ENCODE data around the gene HBA2.
A peak's percentile ranks its signal among the peaks of the same experiment; 100 is the strongest.
"Not testable (repeated sequence)": the region's sequence is repeated elsewhere in the genome, so short reads cannot be mapped to it uniquely, and the experiment has no call there.

The HBA2 gene

GRCh38 chr16:159136-159849 is 13.4 kb upstream of the HBA2 start:
- no peak for DNase-seq

- DNase-seq = not testable (repeated sequence)
Observed at GRCh38 chr16:160242-160641, 12.4 kb upstream of the HBA2 start.

GRCh38 chr16:160691-161190 is 11.9 kb upstream of the HBA2 start:
- no peak for DNase-seq

GRCh38 chr16:162271-162991 is 10.2 kb upstream of the HBA2 start:
- DNase-seq = no peak

- DNase-seq = not testable (repeated sequence)
Observed at GRCh38 chr16:163139-163538, 9.5 kb upstream of the HBA2 start.

GRCh38 chr16:163696-164095 is 9.0 kb upstream of the HBA2 start:
- not testable (repeated sequence) for DNase-seq

GRCh38 chr16:164134-164823 is 8.4 kb upstream of the HBA2 start:
- not testable (repeated sequence) for DNase-seq

- DNase-seq = no peak
Observed at GRCh38 chr16:164827-165538, 7.7 kb upstream of the HBA2 start.

- no peak for DNase-seq
Observed at GRCh38 chr16:165539-166374, 6.9 kb upstream of the HBA2 start, which contains the start of gene HBM. HBM (plus strand) TSS chr16:165978; CDS start chr16:165998, 20 bp downstream.

- DNase-seq = no peak
Observed at GRCh38 chr16:166375-167121, 6.1 kb upstream of the HBA2 start.

- no peak for DNase-seq
Observed at GRCh38 chr16:167122-167690, 5.5 kb upstream of the HBA2 start.

GRCh38 chr16:168424-168823 is 4.3 kb upstream of the HBA2 start:
- DNase-seq = no peak

GRCh38 chr16:169014-169413 is 3.7 kb upstream of the HBA2 start:
- no peak for DNase-seq

- DNase-seq = not testable (repeated sequence)
Observed at GRCh38 chr16:170088-170507, 2.6 kb upstream of the HBA2 start.

GRCh38 chr16:170788-171187 is 1.9 kb upstream of the HBA2 start:
- DNase-seq = no peak

- DNase-seq = not testable (repeated sequence)
Observed at GRCh38 chr16:173211-173854, 657 bp downstream of the HBA2 start.

GRCh38 chr16:173928-174769 is 1.5 kb downstream of the HBA2 start:
- not testable (repeated sequence) for DNase-seq

GRCh38 chr16:175011-175949 is 2.6 kb downstream of the HBA2 start:
- DNase-seq = peak; percentile 21

All from inflammatory macrophage treated with lipopolysaccharide for 4 hours (primary cell).